Peyer's patch (tissue), 4 donors: Measurements from ENCODE around the gene CAPN5.

Experiments used
- CTCF ChIP-seq, 6 experiments: fragments of 450-650 bp in 4 of 6; fragments of 200-600 bp in 2 of 6; sonication (generic) in 1 of 6; IDR thresholded peaks; one replicate each; pipeline ENCODE4 v1.5.1; 2017 to 2019; ENCODE audit warnings: antibody characterized with exemption in 6 of 6, mild to moderate bottlenecking in 3 of 6, moderate library complexity in 1 of 6
- POLR2A ChIP-seq, 2 donors: fragments of 450-650 bp; IDR thresholded peaks; one replicate each; pipeline ENCODE4 v1.5.1; 2017; ENCODE audit warnings: antibody characterized with exemption in 2 of 2, mild to moderate bottlenecking in 2 of 2, moderate library complexity in 2 of 2

GRCh38 chr11:77038029-77038824, 28.5 kb upstream of the CAPN5 start:
- no peak for TF ChIP-seq CTCF (IDR thresholded peaks at IDR 0.05)
- no peak for TF ChIP-seq POLR2A (IDR thresholded peaks at IDR 0.05)
